GM12878 (cell line): ENCODE data around the gene POU4F1. TPM values are rescaled to one million over a fixed set of nuclear protein-coding genes. Genes with fewer than 3 reads are reported as not detected.

Experiments
- ATAC-seq: fragments of 200-7000 bp; cut with Tn5 transposase; 3 replicates; pipeline ENCODE4 v1.9.1; 2020; ENCODE audit warnings: mild to moderate bottlenecking, moderate library complexity
- BruUV-seq: library from RNA; stranded (reverse); fragments of 400-500 nt; replicated peaks from 2 replicates; lab custom pipeline; 2021; lab: Mats Ljungman, UMichigan
- CTCF ChIA-PET: fragments of 300-600 bp; sonication (Branson Sonifier 250); formaldehyde crosslinking; extraction: SDS; loops from one replicate; lab custom pipeline; 2021; ENCODE audit warnings: inconsistent platforms; lab: Yijun Ruan, JAX
- POLR2A ChIA-PET: fragments of 350-600 bp; formaldehyde crosslinking; extraction: SDS; loops from one replicate; lab custom pipeline; 2021; ENCODE audit warnings: inconsistent platforms; lab: Charles Lee
- RAD21 ChIA-PET: fragments of 300-600 bp; sonication (Branson Sonifier 250); formaldehyde crosslinking; loops from one replicate; lab custom pipeline; 2023; ENCODE audit warnings: antibody characterized with exemption; ENCODE audit not compliant: unreplicated experiment; lab: Charles Lee
- SMC1A ChIA-PET: fragments of 300-600 bp; sonication (Branson Sonifier 250); formaldehyde crosslinking; loops from one replicate; lab custom pipeline; 2023; ENCODE audit not compliant: unreplicated experiment, uncharacterized antibody; lab: Charles Lee
- DNase-seq: peaks from one replicate; pipeline ENCODE4 v3.0.0-alpha.2; 2011; ENCODE audit warnings: low read depth, low spot score
- FAIRE-seq: peaks from 3 replicates; lab custom pipeline; 2011; peaks lifted over from hg19 to GRCh38; lab: Jason Lieb, UNC
- H2AFZ ChIP-seq: 2 replicates; pipeline ENCODE4 v1.6.0; 2011; ENCODE audit warnings: low read depth, low read length, control low read depth; ENCODE audit not compliant: control insufficient read depth
- H3K27ac ChIP-seq: 2 replicates; pipeline ENCODE4 v1.5.1; 2011; ENCODE audit warnings: control low read depth; ENCODE audit not compliant: control insufficient read depth, insufficient read depth
- H3K27me3 ChIP-seq, 2 experiments: replicated peaks in 1 of 2; 2 replicates each; pipeline versions ENCODE4 v1.6.0 to v1.6.1; 2011; ENCODE audit warnings: low read length in 1 of 2; ENCODE audit not compliant: control insufficient read depth in 2 of 2, insufficient read depth in 2 of 2
- H3K36me3 ChIP-seq, 2 experiments: 2 replicates each; pipeline ENCODE4 v1.5.1; 2011; ENCODE audit warnings: low read length in 1 of 2; ENCODE audit not compliant: control insufficient read depth in 2 of 2, insufficient read depth in 2 of 2
- H3K4me1 ChIP-seq: 2 replicates; pipeline ENCODE4 v1.6.1; 2011; ENCODE audit warnings: mild to moderate bottlenecking, low read length, moderate library complexity, mixed read lengths; ENCODE audit not compliant: control insufficient read depth, insufficient read depth
- H3K4me2 ChIP-seq: 2 replicates; pipeline ENCODE4 v1.6.0; 2011; ENCODE audit warnings: control low read depth; ENCODE audit not compliant: control insufficient read depth, insufficient read depth
- H3K4me3 ChIP-seq: fragments of 200-600 bp; sonication (generic); 2 replicates; pipeline ENCODE4 v1.5.1; 2016
- H3K79me2 ChIP-seq: 2 replicates; pipeline ENCODE4 v1.6.0; 2011; ENCODE audit warnings: low read length; ENCODE audit not compliant: control insufficient read depth, insufficient read depth
- H3K9ac ChIP-seq: 2 replicates; pipeline ENCODE4 v1.8.0; 2011; ENCODE audit warnings: low read length, control low read depth, mixed read lengths; ENCODE audit not compliant: control insufficient read depth, insufficient read depth
- H3K9me3 ChIP-seq: replicated peaks from 3 replicates; pipeline ENCODE4 v1.5.1; 2011; ENCODE audit warnings: mild to moderate bottlenecking, low read length; ENCODE audit not compliant: control insufficient read depth, insufficient read depth
- H4K20me1 ChIP-seq: 2 replicates; pipeline ENCODE4 v1.6.0; 2011; ENCODE audit not compliant: control insufficient read depth, insufficient read depth
- BHLHE40 ChIP-seq, 2 experiments: fragments of 450-650 bp in 1 of 2; IDR thresholded peaks; 2 replicates each; pipeline ENCODE4 v1.6.1; 2011 to 2017; ENCODE audit warnings: low read depth in 2 of 2, borderline replicate concordance in 1 of 2, improper control_type of control experiment in 1 of 2, low read length in 1 of 2, mild to moderate bottlenecking in 1 of 2
- HDGF ChIP-seq: fragments of 450-650 bp; IDR thresholded peaks from 2 replicates; pipeline ENCODE4 v1.6.1; 2016; ENCODE audit warnings: antibody characterized with exemption
- IKZF2 ChIP-seq, 2 experiments: fragments of 450-650 bp; IDR thresholded peaks; 2 replicates each; pipeline ENCODE4 v1.6.1; 2017; ENCODE audit warnings: mild to moderate bottlenecking in 2 of 2, moderate library complexity in 2 of 2
- JUNB ChIP-seq: IDR thresholded peaks from 2 replicates; pipeline ENCODE4 v1.6.1; 2016; ENCODE audit warnings: antibody characterized with exemption, mild to moderate bottlenecking
- RAD51 ChIP-seq: fragments of 450-650 bp; IDR thresholded peaks from 2 replicates; pipeline ENCODE4 v1.6.1; 2016; ENCODE audit warnings: moderate library complexity, mild to moderate bottlenecking, inconsistent platforms
- SPI1 ChIP-seq: IDR thresholded peaks from 2 replicates; pipeline ENCODE4 v1.6.1; 2011; ENCODE audit warnings: low read depth, mild to moderate bottlenecking, low read length, moderate library complexity, borderline replicate concordance; ENCODE audit not compliant: insufficient read depth
- TARDBP ChIP-seq: IDR thresholded peaks from 2 replicates; pipeline ENCODE4 v1.6.1; 2016; ENCODE audit warnings: borderline replicate concordance
- ZNF24 ChIP-seq: fragments of 450-650 bp; IDR thresholded peaks from 2 replicates; pipeline ENCODE4 v1.6.1; 2017; ENCODE audit warnings: antibody characterized with exemption, mild to moderate bottlenecking
- WGBS: methylation state at CpG from one replicate; pipeline ENCODE4 v1.1.6; 2016; ENCODE audit warnings: low lambda C conversion rate; ENCODE audit not compliant: insufficient replicate concordance, insufficient coverage; ENCODE audit errors: missing lambda C conversion rate; 5-methylcytosine and 5-hydroxymethylcytosine counted together
- in situ Hi-C: fragments of 300-500 bp; cut with MboI; formaldehyde crosslinking; loops from 9 replicates; pipeline ENCODE4 v1.14.3; 2018; ENCODE audit warnings: mixed read lengths
- intact Hi-C: fragments of 100-400 bp; cut with micrococcal nuclease; formaldehyde crosslinking; loops from one replicate; pipeline ENCODE4 v1.14.2; 2022; ENCODE audit not compliant: unreplicated experiment
- polyA plus RNA-seq, 11 experiments: library from polyadenylated mRNA; depleted of rRNA in 4 of 11; unstranded in 6 of 11; stranded (reverse) in 5 of 11; fragments of >200 nt; fragmentation: Nextera tagmentation in 4 of 11; fragmentation: Illumina TruSeq in 1 of 11; extraction: Ambion mirVana in 4 of 11; extraction: Trizol in 1 of 11; gene quantifications; 1 replicate in 1 of 11; 2 replicates in 10 of 11; pipeline versions ENCODE4 v1.2.1 to v1.2.3, GENCODE V29; 2011 to 2016; ENCODE audit warnings: inconsistent platforms in 2 of 11, missing spikeins in 2 of 11, low read depth in 1 of 11
- total RNA-seq, 4 experiments: library from RNA; depleted of rRNA in 3 of 4; stranded (reverse); fragments of >200 nt in 3 of 4; fragmentation: Illumina TruSeq in 1 of 4; extraction: Trizol in 1 of 4; gene quantifications; 2 replicates each; pipeline versions ENCODE4 v1.2.1 to v1.2.3, GENCODE V29; 2013 to 2021

POU4F1 gene
- total and polyA plus RNA-seq, 10 of the 15 experiments (the other 5 are each of a cell fraction or from before 2014, with no cell fraction given), result 0.01 to 0.14 (median 0.02) TPM; not detected in 5

- intact Hi-C loops (no loop called here), in situ Hi-C loops (no loop called here)
- FAIRE-seq (no peak), ATAC-seq (no peak), DNase-seq (no peak)
- POLR2A ChIA-PET, result no interaction called here
- Histone ChIP-seq H3K36me3 (no peaks in the 10 kb centered on the region), H3K9ac (no peak overlapping the region), H3K27ac (no peak overlapping the region), H2AFZ (no peak overlapping the region), H3K4me2 (no peak overlapping the region), H3K4me3 (no peak overlapping the region), H3K27me3 (no peaks in the 10 kb centered on the region), H3K4me1 (no peaks in the 10 kb centered on the region), H3K9me3 (no peaks in the 10 kb centered on the region), H4K20me1 (no peaks in the 10 kb centered on the region), H3K79me2 (no peaks in the 10 kb centered on the region)
- WGBS, result 68% methylated on average over 5 of the region's 5 CpGs
- SMC1A ChIA-PET, result no interaction called here
- TF ChIP-seq HDGF (no peak), ZNF24 (peak; percentile 31; the same call in 1 of the 2 replicates), TARDBP (no peak)
- CTCF ChIA-PET, result no interaction called here
- RAD21 ChIA-PET, result no interaction called here
- BruUV-seq, result no TSS peak
Observed at GRCh38 chr13:78566631-78567030, 36.7 kb downstream of the POU4F1 start.

- H3K4me3 ChIP-seq, result no peak overlapping the region
- H4K20me1 ChIP-seq, result no peaks in the 10 kb centered on the region
- BruUV-seq, result no TSS peak
- SMC1A ChIA-PET, result interaction anchor here (0.8 kb wide), 1 partner anchor 135 kb away, joined by 3 read pairs; no protein-coding TSS in a partner anchor
- no peak for FAIRE-seq
- POLR2A ChIA-PET, result no interaction called here
- H3K79me2 ChIP-seq, result no peaks in the 10 kb centered on the region
- no peaks in the 10 kb centered on the region for H3K27me3 ChIP-seq
- no peak overlapping the region for H3K27ac ChIP-seq
- intact Hi-C loops (no loop called here), in situ Hi-C loops (no loop called here)
- 1% methylated on average over 5 of the region's 5 CpGs for WGBS
- no peaks in the 10 kb centered on the region for H3K36me3 ChIP-seq
- DNase-seq, result no peak
- CTCF ChIA-PET, result interaction anchor here (0.6 kb wide), 1 partner anchor 17 kb away, joined by 3 read pairs; no protein-coding TSS in a partner anchor
- no peak overlapping the region for H3K4me2 ChIP-seq
- RAD21 ChIA-PET, result no interaction called here
- TF ChIP-seq RAD51 (peak; percentile 62; the same call in 1 of the 2 replicates), JUNB (no peak), IKZF2 (IDR thresholded peaks at IDR 0.05) (0 out of 4 replicates have a peak, but pooled peaks of 1 of the 2 experiments have one; percentile 12), SPI1 (peak; percentile 42; the same call in 1 of the 2 replicates), BHLHE40 (IDR thresholded peaks at IDR 0.05; ENCODE audit: borderline replicate concordance in 1 of 2, low read depth in 2 of 2, low read length in 1 of 2) (0 out of 4 replicates have a peak, but pooled peaks of 1 of the 2 experiments have one; percentile 18)
- H2AFZ ChIP-seq, result no peak overlapping the region
- no peak overlapping the region for H3K9ac ChIP-seq
- H3K4me1 ChIP-seq, result no peaks in the 10 kb centered on the region
- ATAC-seq, result peak; percentile 51; the same call in 2 of the 3 replicates
- H3K9me3 ChIP-seq, result no peaks in the 10 kb centered on the region
Observed at GRCh38 chr13:78562237-78562889, 41.0 kb downstream of the POU4F1 start.

Other genes starting within 250 kb of the POU4F1 start
- 20.5 and 24.3 TPM in 2 replicates for gene OBI1, start 55.6 kb upstream of the POU4F1 start, total RNA-seq (2014; rRNA removed)
- 33.3 and 34.2 TPM in 2 replicates for gene OBI1, start 55.6 kb upstream of the POU4F1 start, total RNA-seq (2014; rRNA removed; fragmentation: Illumina TruSeq; extraction: Trizol)
- 19.1 and 20.0 TPM in 2 replicates for gene OBI1, start 55.6 kb upstream of the POU4F1 start, total RNA-seq (2021)
- 23.5 and 35.9 TPM in 2 replicates for gene OBI1, start 55.6 kb upstream of the POU4F1 start, polyA plus RNA-seq (2011; rRNA removed)
- gene OBI1, start 55.6 kb upstream of the POU4F1 start, polyA plus RNA-seq (2014; fragmentation: Illumina TruSeq; extraction: Trizol), result 33.2 and 37.3 TPM in 2 replicates
- gene OBI1, start 55.6 kb upstream of the POU4F1 start, polyA plus RNA-seq (2014; fragmentation: Nextera tagmentation; extraction: Ambion mirVana), result 10 to 100 TPM; 15.5 to 18.1 TPM
- 11.8 and 16.6 TPM in 2 replicates for gene OBI1, start 55.6 kb upstream of the POU4F1 start, polyA plus RNA-seq (2014; rRNA removed)
- gene OBI1, start 55.6 kb upstream of the POU4F1 start, polyA plus RNA-seq (2016; fragmentation: Nextera tagmentation; extraction: Ambion mirVana), result 10 to 100 TPM; 29.1 to 29.2 TPM